AG08395 (cell line): ENCODE data around the gene PUSL1.
A peak's percentile ranks its signal among the peaks of the same experiment; 100 is the strongest.

Experiments used
- DNase-seq: peaks from one replicate; pipeline ENCODE4 v3.0.0; 2012; ENCODE audit warnings: mixed read lengths, low spot score

The PUSL1 gene

GRCh38 chr1:1340791-1341548 is 32.6 kb downstream of the PUSL1 start:
- DNase-seq = no peak

GRCh38 chr1:1341549-1342021 is 33.2 kb downstream of the PUSL1 start:
- DNase-seq = no peak

DNA sequence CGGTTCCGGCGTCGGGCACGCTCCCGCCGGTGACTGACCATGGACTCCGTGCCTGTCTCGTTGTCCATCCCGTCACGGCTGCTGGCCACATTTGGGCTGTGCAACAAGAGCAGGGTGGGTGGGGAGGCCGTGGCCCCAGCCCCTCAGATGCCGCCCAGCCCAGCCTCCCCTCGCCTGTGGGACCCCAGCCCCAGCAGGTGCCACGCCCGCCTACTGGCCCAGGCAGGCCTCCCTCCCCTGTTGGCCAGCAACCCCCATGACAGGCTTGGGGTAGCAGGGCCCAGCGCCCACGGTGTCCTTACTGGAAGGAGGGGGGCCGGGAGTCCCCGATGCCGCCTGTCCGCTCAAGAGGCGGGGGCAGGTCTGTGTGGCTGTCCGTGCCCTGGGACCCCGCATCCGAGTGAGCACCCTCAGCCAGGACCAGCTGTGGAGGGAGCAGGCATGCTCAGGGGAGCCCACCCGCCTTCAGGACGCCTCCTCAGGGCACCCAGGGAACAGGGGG is 33.7 kb downstream of the PUSL1 start:
- DNase-seq = no peak

GRCh38 chr1:1342584-1343115 is 34.3 kb downstream of the PUSL1 start:
- no peak for DNase-seq

DNA sequence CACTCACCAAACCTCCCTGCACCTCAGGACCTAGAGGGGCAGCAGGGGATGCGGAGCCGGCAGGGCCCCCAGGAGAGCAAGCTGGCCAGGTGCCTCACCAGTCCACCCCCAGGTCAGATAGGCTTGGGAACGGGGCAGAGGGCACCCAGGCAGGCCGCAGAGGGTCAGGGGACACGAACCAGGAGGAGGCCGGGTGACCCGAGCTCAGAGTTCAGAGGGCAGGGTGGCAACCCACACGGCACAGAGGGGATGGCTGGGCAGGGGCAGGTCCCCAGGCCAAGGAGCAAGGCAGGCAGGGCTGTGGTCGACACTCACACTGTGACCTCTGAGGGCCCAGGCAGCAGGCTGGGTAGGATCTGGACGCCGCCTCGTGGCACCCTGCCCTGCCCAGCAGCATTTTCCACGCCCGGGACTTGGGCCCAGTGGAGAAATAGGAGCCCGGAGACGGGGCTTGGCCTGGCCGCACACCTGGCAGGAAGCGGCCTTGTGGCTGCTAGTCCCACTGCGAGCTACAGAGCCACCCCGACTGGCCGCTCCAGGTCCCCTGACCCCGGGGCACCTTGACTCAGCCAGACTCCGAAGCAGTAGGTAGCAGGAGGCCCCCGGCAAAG is 35.5 kb downstream of the PUSL1 start:
- no peak for DNase-seq

DNA sequence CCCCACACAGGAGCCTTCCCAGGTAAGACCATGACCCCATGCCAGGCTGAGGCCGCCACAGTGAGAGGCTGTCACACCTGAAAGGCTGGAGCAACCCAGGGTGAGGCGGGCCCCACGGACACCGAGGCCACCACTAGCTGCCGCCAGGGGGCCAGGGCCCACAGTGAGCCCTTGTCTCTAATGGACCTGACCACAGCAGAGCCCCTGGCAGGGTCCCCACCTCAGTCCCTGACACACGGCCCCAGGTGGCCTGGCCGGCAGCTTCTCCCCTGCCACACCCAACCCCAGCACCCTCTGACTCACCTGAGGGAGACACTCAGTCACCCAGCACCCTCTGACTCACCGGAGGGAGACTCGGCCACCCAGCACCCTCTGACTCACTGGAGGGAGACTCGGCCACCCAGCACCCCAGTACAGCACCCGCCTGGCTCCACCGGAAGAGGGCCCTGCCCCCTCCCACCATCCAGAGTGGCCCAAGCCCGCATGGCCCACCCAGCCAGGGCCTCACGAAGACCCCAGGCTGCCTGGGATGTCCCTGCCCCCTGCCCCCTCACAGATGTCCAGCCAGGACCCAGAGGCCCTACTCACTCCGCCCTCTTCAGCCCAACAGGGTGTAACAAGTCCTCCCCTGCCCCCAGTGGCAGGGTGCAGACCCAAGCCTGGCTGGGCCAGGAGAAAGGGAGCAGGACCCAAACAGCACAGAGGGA is 36.4 kb downstream of the PUSL1 start:
- DNase-seq = peak; percentile 52

- no peak for DNase-seq
Measured at GRCh38 chr1:1345384-1345783, 37.0 kb downstream of the PUSL1 start.

DNA sequence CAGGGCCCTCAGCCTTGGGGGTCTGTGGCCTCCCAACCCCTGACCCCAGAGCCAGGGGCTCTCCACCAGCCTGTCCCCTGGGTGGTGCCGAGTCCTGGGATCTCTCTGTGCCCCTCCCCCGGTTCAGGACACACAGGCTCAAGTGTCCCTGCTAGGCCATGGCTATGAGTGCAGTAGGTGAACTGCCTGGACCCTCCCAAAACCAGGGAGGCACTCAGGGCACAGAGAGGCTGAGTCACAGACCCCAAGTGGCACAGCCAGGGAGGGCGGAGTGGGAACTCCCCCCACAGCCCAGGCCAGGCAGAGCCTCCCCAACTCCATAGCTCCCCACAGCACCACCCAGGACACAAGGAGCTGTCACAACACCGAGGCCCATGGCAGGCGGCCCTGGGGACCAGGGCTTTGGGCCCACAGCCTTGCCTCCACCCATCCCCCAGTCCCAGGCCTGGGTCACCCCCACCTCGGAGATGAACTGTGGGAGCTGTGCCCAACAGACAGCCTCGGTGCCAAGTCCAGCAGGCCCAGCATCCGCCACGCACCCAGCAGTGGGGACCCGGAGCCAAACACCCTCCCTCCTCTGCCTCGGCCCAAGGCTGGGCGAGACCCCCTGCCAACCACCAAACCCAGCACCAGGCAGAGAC is 37.6 kb downstream of the PUSL1 start:
- DNase-seq = no peak

- no peak for DNase-seq
Measured at GRCh38 chr1:1346501-1346890, 38.1 kb downstream of the PUSL1 start.

DNA sequence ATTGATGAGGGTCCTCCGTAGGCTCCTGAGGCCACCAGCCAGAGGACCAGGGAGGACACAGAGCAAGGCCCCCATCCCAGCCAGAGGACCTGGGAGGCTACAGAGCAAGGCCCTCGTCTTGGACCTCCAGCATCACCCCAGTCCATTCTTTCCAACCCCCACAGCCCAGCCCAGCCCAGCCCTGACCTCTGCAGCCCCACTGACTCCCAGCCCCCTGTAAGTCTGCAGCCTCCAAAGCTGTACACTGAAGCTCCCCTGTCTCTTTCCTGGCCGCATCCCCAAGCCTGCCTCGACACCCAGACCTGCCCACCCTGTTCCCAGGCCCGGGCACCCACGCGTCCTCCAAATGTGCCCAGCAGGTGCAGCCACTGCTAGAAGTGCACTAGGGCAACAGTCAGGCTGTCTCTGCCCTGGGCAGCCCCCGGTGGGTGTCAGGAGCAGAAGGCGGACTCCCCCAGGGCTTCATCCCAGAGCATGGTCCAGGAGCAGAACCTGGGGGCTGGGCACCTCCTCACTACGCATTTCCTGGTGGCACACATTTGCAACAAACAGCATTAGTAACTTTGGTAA is 38.7 kb downstream of the PUSL1 start:
- DNase-seq = no peak

DNA sequence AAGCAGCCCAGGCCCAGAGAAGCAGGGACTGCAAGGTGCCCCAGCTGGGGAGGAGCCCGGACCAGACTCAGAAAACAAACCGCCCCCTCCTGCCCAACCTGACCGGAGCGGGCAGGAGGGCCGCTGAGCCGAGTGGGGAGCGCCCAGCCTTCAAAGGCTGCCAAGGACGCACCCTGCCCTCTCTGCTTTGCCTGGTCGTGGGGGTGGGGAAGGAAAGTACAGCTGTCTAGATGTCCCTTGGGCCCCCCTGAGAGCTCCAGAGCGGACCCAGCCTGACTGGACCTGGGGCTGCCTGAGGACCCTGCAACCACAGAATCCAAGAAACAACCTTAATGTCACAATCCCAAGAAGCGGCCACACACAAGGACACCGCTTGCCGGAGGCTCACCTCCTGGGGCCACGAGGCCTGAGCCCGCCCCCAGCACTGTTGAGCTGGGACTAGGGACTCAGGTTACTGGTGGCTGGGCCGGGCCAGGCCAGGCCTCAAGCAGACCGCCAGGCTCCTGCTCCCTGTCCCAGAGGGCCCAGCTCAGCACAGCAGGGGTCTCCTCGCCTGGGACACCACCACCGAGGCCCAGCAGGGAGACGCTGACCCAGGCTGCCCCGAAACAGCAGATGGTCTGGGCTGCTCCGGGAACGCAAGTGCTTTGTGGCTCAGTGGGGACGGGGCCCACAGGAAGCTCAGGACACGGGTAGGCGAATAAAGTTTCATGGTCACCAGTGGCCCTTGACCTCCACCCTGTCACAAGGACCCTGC is 39.4 kb downstream of the PUSL1 start:
- peak; percentile 39 for DNase-seq

GRCh38 chr1:1348420-1349255 is 40.2 kb downstream of the PUSL1 start:
- DNase-seq = no peak

- DNase-seq = peak; percentile 83
Measured at GRCh38 chr1:1349256-1350012, 41.0 kb downstream of the PUSL1 start, which contains the start of gene DVL1. DVL1 (minus strand) TSS chr1:1349418; CDS start chr1:1349065, 353 bp downstream.

DNA sequence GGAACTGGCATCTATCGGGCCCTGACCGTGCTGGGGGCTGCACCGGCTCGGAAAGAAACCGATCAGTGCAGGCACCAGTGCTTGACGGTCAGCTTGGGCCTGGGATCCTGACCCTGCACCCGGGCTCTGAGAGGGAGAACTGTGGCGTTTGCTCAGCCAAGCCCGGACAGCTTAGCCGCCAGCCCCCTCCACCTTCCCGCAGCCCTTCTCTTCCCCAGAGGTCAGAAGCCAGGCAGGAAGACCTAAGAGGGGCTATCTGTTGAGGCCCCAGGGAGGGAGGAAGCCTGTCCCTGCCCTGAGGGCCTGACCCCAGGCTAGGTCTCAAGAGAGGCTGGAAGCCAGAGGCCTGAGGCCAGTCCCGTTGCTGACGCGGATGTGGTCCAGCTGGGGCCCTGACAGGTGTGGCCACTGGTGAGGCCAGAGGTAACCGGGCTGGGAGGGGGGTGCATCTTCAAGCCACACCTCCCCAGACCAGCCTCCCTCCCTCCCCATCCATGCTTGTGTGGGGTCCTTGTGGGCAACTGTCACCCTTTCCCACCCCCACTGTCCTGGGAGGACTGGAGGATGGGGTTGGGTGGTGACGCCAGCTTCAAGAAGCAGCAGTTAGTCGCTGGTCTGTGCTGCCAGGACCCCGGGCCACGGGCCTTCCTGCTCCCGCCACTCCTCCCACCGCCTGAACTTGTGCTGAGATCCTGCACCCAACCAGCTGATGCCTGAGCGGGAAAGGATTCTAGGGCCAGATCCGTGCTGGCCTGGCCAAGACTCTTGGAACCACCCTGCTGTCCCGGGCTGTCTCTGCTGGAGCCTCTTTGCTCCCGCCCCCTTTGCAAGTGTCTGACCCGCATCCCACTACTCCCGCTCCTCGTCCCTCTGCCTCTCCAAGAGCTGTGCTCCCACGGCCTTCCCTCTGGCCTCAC is 43.4 kb downstream of the PUSL1 start:
- peak; percentile 50 for DNase-seq

DNA sequence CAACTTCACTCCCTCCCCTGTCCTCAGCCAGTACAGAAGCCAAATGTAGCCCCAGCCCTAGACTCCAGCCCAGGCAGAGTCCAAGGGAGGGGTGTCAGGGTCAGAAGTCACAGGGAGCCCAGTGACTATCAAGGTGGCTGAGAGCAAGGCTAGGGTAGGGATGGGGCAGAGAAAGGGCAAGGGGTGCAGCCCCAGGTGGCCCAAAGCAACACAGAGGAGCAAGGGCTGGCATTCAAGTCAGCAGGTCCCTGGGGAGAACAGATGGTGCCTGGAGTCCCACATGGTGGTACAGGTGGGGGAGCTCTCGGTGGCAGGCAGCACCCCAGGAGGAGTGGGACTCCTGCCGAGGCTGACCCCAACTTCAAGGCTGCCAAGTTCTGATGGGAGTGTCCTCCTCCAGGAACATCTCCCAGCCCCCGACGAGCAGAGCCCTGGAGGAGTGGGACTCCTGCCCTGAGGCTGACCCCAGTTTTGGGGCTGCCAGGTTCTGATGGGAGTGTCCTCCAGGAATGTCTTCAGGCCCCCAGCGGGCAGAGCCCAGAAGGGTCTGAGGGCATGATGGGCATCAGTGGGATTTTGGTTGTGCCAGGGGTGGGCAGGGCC is 44.5 kb downstream of the PUSL1 start:
- no peak for DNase-seq

DNA sequence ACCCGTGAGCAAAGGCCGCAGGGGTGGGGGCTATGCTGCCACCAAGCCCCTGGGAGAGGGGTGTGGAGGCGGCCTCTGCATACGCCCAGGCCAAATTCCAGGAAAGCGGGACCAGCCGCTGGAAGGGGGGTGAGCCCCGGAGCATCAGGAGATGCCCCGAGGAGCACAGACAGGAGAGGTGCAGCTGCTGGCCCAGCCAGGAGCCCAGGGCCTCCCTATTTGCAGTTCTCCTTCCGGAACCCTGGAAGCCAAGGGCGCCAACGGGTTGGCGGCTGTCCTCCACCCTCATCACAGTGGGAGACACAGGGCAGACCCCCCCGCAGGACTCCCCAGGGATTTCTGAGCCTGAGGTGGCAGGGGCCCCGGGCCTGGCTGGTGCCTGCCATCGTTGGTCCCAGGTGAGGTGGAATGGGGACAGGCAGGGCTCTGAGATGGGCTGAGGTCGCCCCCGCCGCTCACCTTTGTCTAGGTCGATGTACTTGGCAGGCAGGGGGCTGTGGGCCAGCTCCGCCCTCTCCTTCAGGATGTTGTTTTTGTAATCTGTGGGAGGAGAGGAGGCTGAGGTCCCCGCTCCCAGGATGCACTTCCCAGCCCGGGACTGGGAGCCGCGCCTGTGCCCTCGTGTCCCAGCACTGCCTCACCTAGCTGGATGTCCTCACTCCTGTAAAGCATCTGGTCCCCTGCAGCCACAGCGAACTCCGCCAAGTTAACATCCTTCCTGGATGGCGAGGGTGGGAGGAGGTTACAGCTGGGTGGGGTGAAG is 45.2 kb downstream of the PUSL1 start:
- no peak for DNase-seq
